HCT116 (cell line): ENCODE measurements around the gene APOA1. TPM values are rescaled to one million over a fixed set of nuclear protein-coding genes. Genes with fewer than 3 reads are reported as not detected.

Experiments
- ATAC-seq: fragments of 200-7000 bp; cut with Tn5 transposase; 2 replicates; pipeline ENCODE4 v1.9.1; 2020; ENCODE audit warnings: mild to moderate bottlenecking, moderate library complexity
- BruUV-seq: library from RNA; stranded (reverse); fragments of 400-500 nt; replicated peaks from 2 replicates; lab custom pipeline; 2021; lab: Mats Ljungman, UMichigan
- CTCF ChIA-PET: fragments of 300-600 bp; sonication (Branson Sonifier 250); formaldehyde crosslinking; loops from one replicate; lab custom pipeline; 2021; ENCODE audit warnings: antibody characterized with exemption; lab: Charles Lee
- POLR2A ChIA-PET: fragments of 300-600, 350-600 bp; sonication (Branson Sonifier 250); formaldehyde crosslinking; loops from one replicate; lab custom pipeline; 2021; ENCODE audit warnings: antibody characterized with exemption; lab: Charles Lee
- RAD21 ChIA-PET, 2 experiments: fragments of 300-600 bp; sonication (Branson Sonifier 250); formaldehyde crosslinking; loops; one replicate each; lab custom pipeline; 2023; ENCODE audit warnings: low total read pairs in 2 of 2; ENCODE audit not compliant: uncharacterized antibody in 2 of 2, unreplicated experiment in 2 of 2, low non-redundant PET in 1 of 2; lab: Charles Lee
- DNase-seq: peaks from one replicate; pipeline ENCODE4 v3.0.0-alpha.2; 2010; ENCODE audit warnings: low read depth, low spot score
- H2AFZ ChIP-seq: fragments of 200-600 bp; shearing (Covaris generic), sonication (generic); 2 replicates; pipeline ENCODE4 v1.6.1; 2017; ENCODE audit warnings: low read depth, mixed run types, mixed read lengths, antibody characterized with exemption, low read length; ENCODE audit not compliant: poor library complexity, severe bottlenecking
- H3K27ac ChIP-seq: 2 replicates; pipeline ENCODE4 v1.5.1; 2012; ENCODE audit warnings: low read depth, low read length
- H3K27me3 ChIP-seq: fragments of 200-600 bp; sonication (generic); 2 replicates; pipeline ENCODE4 v1.6.1; 2016; ENCODE audit warnings: mixed run types, low read length, mixed read lengths; ENCODE audit not compliant: insufficient read depth
- H3K36me3 ChIP-seq, 2 experiments: fragments of 200-500 bp in 1 of 2; fragments of 200-600 bp in 1 of 2; sonication (Bioruptor generic) in 1 of 2; sonication (generic) in 1 of 2; 2 replicates each; pipeline versions ENCODE4 v1.5.1 to v1.6.1; 2014 to 2016; ENCODE audit warnings: low read length in 2 of 2, inconsistent platforms in 1 of 2, mixed read lengths in 1 of 2, mixed run types in 1 of 2; ENCODE audit not compliant: insufficient read depth in 2 of 2, control insufficient read depth in 1 of 2
- H3K4me1 ChIP-seq, 2 experiments: fragments of 200-600 bp in 1 of 2; sonication (generic) in 1 of 2; 2 replicates each; pipeline versions ENCODE4 v1.5.1 to v1.6.1; 2012 to 2017; ENCODE audit warnings: low read length in 2 of 2, inconsistent platforms in 1 of 2, mild to moderate bottlenecking in 1 of 2, mixed read lengths in 1 of 2, mixed run types in 1 of 2, moderate library complexity in 1 of 2; ENCODE audit not compliant: insufficient read depth in 2 of 2, control insufficient read depth in 1 of 2
- H3K4me2 ChIP-seq: fragments of 200-600 bp; sonication (generic); 2 replicates; pipeline ENCODE4 v1.6.1; 2017; ENCODE audit warnings: mixed run types, low read length, mixed read lengths
- H3K4me3 ChIP-seq, 2 experiments: fragments of 200-600 bp in 1 of 2; sonication (generic) in 1 of 2; replicated peaks in 1 of 2; 2 replicates each; pipeline ENCODE4 v1.5.1; 2011 to 2016; ENCODE audit warnings: low read length in 2 of 2, control low read depth in 1 of 2, low read depth in 1 of 2, mild to moderate bottlenecking in 1 of 2, mixed read lengths in 1 of 2, mixed run types in 1 of 2
- H3K79me2 ChIP-seq: fragments of 200-600 bp; sonication (generic); 2 replicates; pipeline ENCODE4 v1.6.1; 2017; ENCODE audit warnings: mild to moderate bottlenecking, mixed run types, low read length, moderate library complexity, mixed read lengths; ENCODE audit not compliant: insufficient read depth
- H3K9ac ChIP-seq: fragments of 200-600 bp; sonication (generic); 2 replicates; pipeline ENCODE4 v1.6.1; 2016; ENCODE audit warnings: low read length, mixed read lengths
- H3K9me2 ChIP-seq: fragments of 200-600 bp; sonication (generic), shearing (Covaris generic); 2 replicates; pipeline ENCODE4 v1.6.1; 2017; ENCODE audit warnings: mixed run types, mild to moderate bottlenecking, moderate library complexity; ENCODE audit not compliant: insufficient read depth
- H3K9me3 ChIP-seq, 2 experiments: fragments of 200-500 bp in 1 of 2; fragments of 200-600 bp in 1 of 2; sonication (Bioruptor generic) in 1 of 2; sonication (generic) in 1 of 2; 2 replicates each; pipeline ENCODE4 v1.6.1; 2014 to 2017; ENCODE audit warnings: low read length in 2 of 2, mixed read lengths in 2 of 2, inconsistent platforms in 1 of 2, low read depth in 1 of 2, mild to moderate bottlenecking in 1 of 2, mixed run types in 1 of 2, moderate library complexity in 1 of 2; ENCODE audit not compliant: control insufficient read depth in 1 of 2, insufficient read depth in 1 of 2
- H4K20me1 ChIP-seq: fragments of 200-600 bp; sonication (generic), shearing (Covaris generic); 2 replicates; pipeline ENCODE4 v1.6.1; 2017; ENCODE audit warnings: mixed run types, mild to moderate bottlenecking, moderate library complexity; ENCODE audit not compliant: insufficient read depth
- EZH2 ChIP-seq: fragments of 200-600 bp; sonication (generic); IDR thresholded peaks from 2 replicates; pipeline ENCODE4 v1.6.1; 2017; ENCODE audit warnings: antibody characterized with exemption, mixed run types
- EZH2phosphoT487 ChIP-seq: fragments of 200-600 bp; IDR thresholded peaks from 2 replicates; pipeline ENCODE4 v1.6.1; 2018; ENCODE audit warnings: antibody characterized with exemption, borderline replicate concordance
- POLR2AphosphoS5 ChIP-seq: IDR thresholded peaks from 2 replicates; pipeline ENCODE4 v1.6.1; 2011; ENCODE audit warnings: mild to moderate bottlenecking, low read depth, low read length, moderate library complexity
- SP1 ChIP-seq: IDR thresholded peaks from 2 replicates; pipeline ENCODE4 v1.6.1; 2012; ENCODE audit warnings: low read depth
- SRF ChIP-seq: IDR thresholded peaks from 2 replicates; pipeline ENCODE4 v1.6.1; 2012; ENCODE audit warnings: low read depth
- YY1 ChIP-seq: IDR thresholded peaks from 2 replicates; pipeline ENCODE4 v1.6.1; 2011; ENCODE audit warnings: low read length, low read depth, moderate library complexity, mild to moderate bottlenecking; ENCODE audit not compliant: insufficient replicate concordance; ENCODE audit errors: extremely low read depth
- ZFX ChIP-seq: fragments of 450-650 bp; IDR thresholded peaks from 2 replicates; pipeline ENCODE4 v1.6.1; 2017
- ZNF274 ChIP-seq: fragments of 200-500 bp; sonication (Bioruptor generic); IDR thresholded peaks from 2 replicates; pipeline ENCODE4 v1.6.1; 2014; ENCODE audit warnings: mild to moderate bottlenecking, low read depth, low read length, inconsistent platforms
- intact Hi-C: fragments of 100-400 bp; cut with micrococcal nuclease; formaldehyde crosslinking; loops from 2 replicates; pipeline ENCODE4 v1.10.0; 2022
- total RNA-seq: library from RNA; stranded (reverse); gene quantifications from one replicate; pipeline ENCODE4 v1.2.1, GENCODE V29; 2021; ENCODE audit not compliant: unreplicated experiment
- TF ChIP-seq, protein P1 (sequence below): IDR thresholded peaks from 2 replicates; pipeline ENCODE4 v1.6.1; 2011; ENCODE audit warnings: mild to moderate bottlenecking, low read length, moderate library complexity; ENCODE audit not compliant: insufficient replicate concordance; ENCODE audit errors: extremely low read depth
- TF ChIP-seq, protein P2 (sequence below): IDR thresholded peaks from 2 replicates; pipeline ENCODE4 v1.6.1; 2012; ENCODE audit warnings: low read depth
- TF ChIP-seq, protein P3 (sequence below): IDR thresholded peaks from 2 replicates; pipeline ENCODE4 v1.6.1; 2012

Gene APOA1
- total RNA-seq, 1 experiment from 2014 or later = 2.0 TPM

DNA sequence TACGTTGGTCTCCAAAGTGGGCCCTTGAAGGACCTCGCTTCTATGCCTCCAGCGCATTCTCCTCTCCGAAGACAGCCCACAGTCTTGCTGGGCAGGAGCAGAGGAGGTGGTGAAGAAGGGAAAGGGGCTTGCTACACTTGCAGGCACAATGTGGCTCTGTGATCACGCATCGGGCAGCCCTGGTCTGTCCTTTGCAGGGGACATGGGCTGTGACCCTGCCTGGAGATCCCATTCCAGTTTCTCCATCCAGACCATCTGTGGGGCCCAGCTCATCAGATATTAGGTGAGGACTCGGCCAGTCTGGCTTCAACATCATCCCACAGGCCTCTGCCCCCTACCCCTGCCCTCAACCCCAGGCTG is 810 bp downstream of the APOA1 start:
- BruUV-seq = no TSS peak

DNA sequence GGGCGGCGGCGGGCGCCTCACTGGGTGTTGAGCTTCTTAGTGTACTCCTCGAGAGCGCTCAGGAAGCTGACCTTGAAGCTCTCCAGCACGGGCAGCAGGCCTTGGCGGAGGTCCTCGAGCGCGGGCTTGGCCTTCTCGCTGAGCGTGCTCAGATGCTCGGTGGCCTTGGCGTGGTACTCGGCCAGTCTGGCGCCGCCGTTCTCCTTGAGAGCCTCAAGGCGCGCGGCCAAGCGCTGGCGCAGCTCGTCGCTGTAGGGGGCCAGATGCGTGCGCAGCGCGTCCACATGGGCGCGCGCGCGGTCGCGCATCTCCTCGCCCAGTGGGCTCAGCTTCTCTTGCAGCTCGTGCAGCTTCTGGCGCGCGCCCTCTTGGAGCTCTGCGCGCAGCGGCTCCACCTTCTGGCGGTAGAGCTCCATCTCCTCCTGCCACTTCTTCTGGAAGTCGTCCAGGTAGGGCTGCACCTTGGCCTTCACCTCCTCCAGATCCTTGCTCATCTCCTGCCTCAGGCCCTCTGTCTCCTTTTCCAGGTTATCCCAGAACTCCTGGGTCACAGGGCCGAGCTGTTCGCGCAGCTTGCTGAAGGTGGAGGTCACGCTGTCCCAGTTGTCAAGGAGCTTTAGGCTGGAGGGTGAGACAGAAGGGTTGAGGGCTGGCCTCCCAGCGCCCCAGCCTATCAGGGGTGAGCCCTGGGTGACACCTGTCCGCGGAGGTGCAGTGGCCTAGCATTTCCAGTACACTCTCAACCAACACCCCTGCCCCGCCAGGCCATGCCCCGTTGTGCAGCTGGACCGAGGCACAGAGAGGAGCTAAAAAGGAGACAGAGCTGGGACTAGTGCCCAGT is 1.4 kb downstream of the APOA1 start:
- peak overlapping the region; percentile 40; the same call in 1 of the 2 replicates for H3K27ac ChIP-seq
- H3K36me3 ChIP-seq = no peaks in the 10 kb centered on the region
- H3K4me3 ChIP-seq = peak overlapping the region; percentile 26 to 42
- H4K20me1 ChIP-seq = no peaks in the 10 kb centered on the region
- ATAC-seq (peak; percentile 95), DNase-seq (peak; percentile 88)
- RAD21 ChIA-PET = interaction anchor here (0.9 to 1.6 kb wide), 8 partner anchors 42 to 391 kb away, joined by 3 to 14 read pairs (median 4); partner anchors contain the start of gene APOA5 (in 2 of the 2)
- BruUV-seq = no TSS peak
- no peaks in the 10 kb centered on the region for H3K27me3 ChIP-seq
- peak overlapping the region; percentile 75 for H3K4me2 ChIP-seq
- H3K9me3 ChIP-seq = no peaks in the 10 kb centered on the region
- H3K4me1 ChIP-seq = peaks cover 8 to 15% of the 10 kb centered on the region in 2 experiments
- H2AFZ ChIP-seq = peak overlapping the region; percentile 77
- no peaks in the 10 kb centered on the region for H3K79me2 ChIP-seq
- POLR2A ChIA-PET = interaction anchor here (1.2 kb wide), 1 partner anchor 44 kb away, joined by 9 read pairs; the partner anchor contains the start of gene APOA5
- intact Hi-C loops = loop anchor here (1.0 kb wide), 1 partner anchor 45 kb away; the partner anchor contains the start of gene APOA5
- H3K9ac ChIP-seq = peak overlapping the region; percentile 52
- CTCF ChIA-PET = interaction anchor here (0.8 to 2.9 kb wide), 16 partner anchors 9 to 391 kb away, joined by 3 to 58 read pairs (median 4); partner anchors contain the start of genes APOA5, SIDT2 and ZPR1
- no peaks in the 10 kb centered on the region for H3K9me2 ChIP-seq
- TF ChIP-seq, protein P1, sequence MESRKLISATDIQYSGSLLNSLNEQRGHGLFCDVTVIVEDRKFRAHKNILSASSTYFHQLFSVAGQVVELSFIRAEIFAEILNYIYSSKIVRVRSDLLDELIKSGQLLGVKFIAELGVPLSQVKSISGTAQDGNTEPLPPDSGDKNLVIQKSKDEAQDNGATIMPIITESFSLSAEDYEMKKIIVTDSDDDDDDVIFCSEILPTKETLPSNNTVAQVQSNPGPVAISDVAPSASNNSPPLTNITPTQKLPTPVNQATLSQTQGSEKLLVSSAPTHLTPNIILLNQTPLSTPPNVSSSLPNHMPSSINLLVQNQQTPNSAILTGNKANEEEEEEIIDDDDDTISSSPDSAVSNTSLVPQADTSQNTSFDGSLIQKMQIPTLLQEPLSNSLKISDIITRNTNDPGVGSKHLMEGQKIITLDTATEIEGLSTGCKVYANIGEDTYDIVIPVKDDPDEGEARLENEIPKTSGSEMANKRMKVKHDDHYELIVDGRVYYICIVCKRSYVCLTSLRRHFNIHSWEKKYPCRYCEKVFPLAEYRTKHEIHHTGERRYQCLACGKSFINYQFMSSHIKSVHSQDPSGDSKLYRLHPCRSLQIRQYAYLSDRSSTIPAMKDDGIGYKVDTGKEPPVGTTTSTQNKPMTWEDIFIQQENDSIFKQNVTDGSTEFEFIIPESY = no peak
- TF ChIP-seq, protein P2, sequence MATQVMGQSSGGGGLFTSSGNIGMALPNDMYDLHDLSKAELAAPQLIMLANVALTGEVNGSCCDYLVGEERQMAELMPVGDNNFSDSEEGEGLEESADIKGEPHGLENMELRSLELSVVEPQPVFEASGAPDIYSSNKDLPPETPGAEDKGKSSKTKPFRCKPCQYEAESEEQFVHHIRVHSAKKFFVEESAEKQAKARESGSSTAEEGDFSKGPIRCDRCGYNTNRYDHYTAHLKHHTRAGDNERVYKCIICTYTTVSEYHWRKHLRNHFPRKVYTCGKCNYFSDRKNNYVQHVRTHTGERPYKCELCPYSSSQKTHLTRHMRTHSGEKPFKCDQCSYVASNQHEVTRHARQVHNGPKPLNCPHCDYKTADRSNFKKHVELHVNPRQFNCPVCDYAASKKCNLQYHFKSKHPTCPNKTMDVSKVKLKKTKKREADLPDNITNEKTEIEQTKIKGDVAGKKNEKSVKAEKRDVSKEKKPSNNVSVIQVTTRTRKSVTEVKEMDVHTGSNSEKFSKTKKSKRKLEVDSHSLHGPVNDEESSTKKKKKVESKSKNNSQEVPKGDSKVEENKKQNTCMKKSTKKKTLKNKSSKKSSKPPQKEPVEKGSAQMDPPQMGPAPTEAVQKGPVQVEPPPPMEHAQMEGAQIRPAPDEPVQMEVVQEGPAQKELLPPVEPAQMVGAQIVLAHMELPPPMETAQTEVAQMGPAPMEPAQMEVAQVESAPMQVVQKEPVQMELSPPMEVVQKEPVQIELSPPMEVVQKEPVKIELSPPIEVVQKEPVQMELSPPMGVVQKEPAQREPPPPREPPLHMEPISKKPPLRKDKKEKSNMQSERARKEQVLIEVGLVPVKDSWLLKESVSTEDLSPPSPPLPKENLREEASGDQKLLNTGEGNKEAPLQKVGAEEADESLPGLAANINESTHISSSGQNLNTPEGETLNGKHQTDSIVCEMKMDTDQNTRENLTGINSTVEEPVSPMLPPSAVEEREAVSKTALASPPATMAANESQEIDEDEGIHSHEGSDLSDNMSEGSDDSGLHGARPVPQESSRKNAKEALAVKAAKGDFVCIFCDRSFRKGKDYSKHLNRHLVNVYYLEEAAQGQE = no peak
- peak; percentile 70 for TF ChIP-seq POLR2AphosphoS5
- TF ChIP-seq EZH2 = no peak
- peak; percentile 48; the same call in 1 of the 2 replicates for TF ChIP-seq ZFX
- no peak for TF ChIP-seq SRF

More for the DNA sequence above, 810 bp downstream of the APOA1 start:
- Histone ChIP-seq H3K36me3 (no peaks in the 10 kb centered on the region), H2AFZ (no peak overlapping the region), H3K27me3 (no peaks in the 10 kb centered on the region), H3K4me2 (peak overlapping the region; percentile 75; the same call in 1 of the 2 replicates), H3K9me2 (no peaks in the 10 kb centered on the region), H3K9me3 (no peaks in the 10 kb centered on the region), H3K4me1 (peaks cover 8 to 15% of the 10 kb centered on the region in 2 experiments)
- ATAC-seq = no peak
- RAD21 ChIA-PET = interaction anchor here (1.2 to 1.6 kb wide), 5 partner anchors 43 to 390 kb away, joined by 3 to 14 read pairs (median 3); partner anchors contain the start of gene APOA5 (in 1 of the 2)
- TF ChIP-seq, protein P3, sequence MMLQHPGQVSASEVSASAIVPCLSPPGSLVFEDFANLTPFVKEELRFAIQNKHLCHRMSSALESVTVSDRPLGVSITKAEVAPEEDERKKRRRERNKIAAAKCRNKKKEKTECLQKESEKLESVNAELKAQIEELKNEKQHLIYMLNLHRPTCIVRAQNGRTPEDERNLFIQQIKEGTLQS = no peak
- TF ChIP-seq EZH2phosphoT487 = no peak
- TF ChIP-seq YY1 = no peak
- no peak for TF ChIP-seq POLR2AphosphoS5
- TF ChIP-seq ZFX = no peak
- no peak for TF ChIP-seq ZNF274
- TF ChIP-seq SP1 = no peak
- no peak for TF ChIP-seq EZH2
- TF ChIP-seq, all 23 proteins: peak for 0
- H4K20me1 ChIP-seq = no peaks in the 10 kb centered on the region
- peak overlapping the region; percentile 15; the same call in 1 of the 2 replicates for H3K27ac ChIP-seq
- ChIA-PET POLR2A (interaction anchor here (1.2 kb wide), 1 partner anchor 45 kb away, joined by 9 read pairs; the partner anchor contains the start of gene APOA5), CTCF (interaction anchor here (0.8 to 2.9 kb wide), 11 partner anchors 14 to 342 kb away, joined by 3 to 58 read pairs (median 7); partner anchors contain the start of genes APOA5, SIDT2 and ZPR1)
- H3K9ac ChIP-seq = no peak overlapping the region
- intact Hi-C loops = loop anchor here (1.0 kb wide), 1 partner anchor 45 kb away; the partner anchor contains the start of gene APOA5
- H3K79me2 ChIP-seq = no peaks in the 10 kb centered on the region
- no peak for DNase-seq
- H3K4me3 ChIP-seq = no peak overlapping the region
